Sciatic nerve (tissue), 2 donors: Measurements from ENCODE around the gene CEP192. TPM values are rescaled to one million over a fixed set of nuclear protein-coding genes. Genes with fewer than 3 reads are reported as not detected.
"Not testable (repeated sequence)": the region's sequence is repeated elsewhere in the genome, so short reads cannot be mapped to it uniquely, and the experiment has no call there.

Experiments used
- ATAC-seq: fragments of 200-7000 bp; cut with Tn5 transposase; one replicate; pipeline ENCODE4 v1.9.1; 2020; ENCODE audit warnings: mild to moderate bottlenecking, moderate library complexity
- DNase-seq: peaks from one replicate; pipeline ENCODE4 v3.0.0-alpha.2; 2020; ENCODE audit warnings: low spot score
- intact Hi-C: fragments of 100-400 bp; cut with DNase I; formaldehyde crosslinking; loops from one replicate; pipeline ENCODE4 v1.14.2; 2022
- total RNA-seq: library from RNA; stranded (reverse); fragmentation: NEBNext Ultra II Directional; extraction: Animal tissue kit (Norgen Biotek cat#: 25700); gene quantifications from one replicate; pipeline ENCODE4 v1.2.1, GENCODE V29; 2021
- donor health status: DM: no; HTN: no; CAD: no.
- donor health status: DM: no; HTN: no; CAD: no.

Gene CEP192
- total RNA-seq, 1 donor from 2014 or later: 37.8 TPM

- DNase-seq, ATAC-seq, intact Hi-C loops: not testable (repeated sequence)
Measured at GRCh38 chr18:12980065-12980464, 11.1 kb upstream of the CEP192 start.

GRCh38 chr18:12989397-12990122 is 1.6 kb upstream of the CEP192 start:
- no peak for ATAC-seq
- DNase-seq: no peak
- intact Hi-C loops: no loop called here

GRCh38 chr18:12990123-12990475 is 1.1 kb upstream of the CEP192 start:
- DNase-seq (no peak), ATAC-seq (no peak)
- intact Hi-C loops: no loop called here

- no peak for DNase-seq
- ATAC-seq: peak; percentile 3
- intact Hi-C loops: no loop called here
Measured at GRCh38 chr18:12990641-12990966, 558 bp upstream of the CEP192 start.

GRCh38 chr18:12991821-12992179 is 638 bp downstream of the CEP192 start:
- ATAC-seq (no peak), DNase-seq (no peak)
- intact Hi-C loops: no loop called here

GRCh38 chr18:12993439-12993838 is 2.3 kb downstream of the CEP192 start:
- ATAC-seq (no peak), DNase-seq (no peak)
- intact Hi-C loops: no loop called here

- no peak for ATAC-seq
- DNase-seq: no peak
- intact Hi-C loops: no loop called here
Measured at GRCh38 chr18:12995424-12995823, 4.3 kb downstream of the CEP192 start.

GRCh38 chr18:12995952-12996477 is 4.9 kb downstream of the CEP192 start:
- no peak for ATAC-seq
- intact Hi-C loops: no loop called here
- DNase-seq: no peak

GRCh38 chr18:12996661-12997292 is 5.6 kb downstream of the CEP192 start:
- intact Hi-C loops: no loop called here
- DNase-seq: no peak
- ATAC-seq: no peak

- intact Hi-C loops, ATAC-seq, DNase-seq: not testable (repeated sequence)
Measured at GRCh38 chr18:12997330-12997729, 6.2 kb downstream of the CEP192 start.

GRCh38 chr18:12998332-12999060 is 7.3 kb downstream of the CEP192 start:
- ATAC-seq (no peak), DNase-seq (no peak)
- intact Hi-C loops: no loop called here

- DNase-seq: no peak
- intact Hi-C loops: no loop called here
- ATAC-seq: peak; percentile 55
Measured at GRCh38 chr18:13003466-13003896, 12.3 kb downstream of the CEP192 start.

GRCh38 chr18:13004396-13004795 is 13.2 kb downstream of the CEP192 start:
- DNase-seq: no peak
- no peak for ATAC-seq
- intact Hi-C loops: no loop called here

GRCh38 chr18:13005289-13005688 is 14.1 kb downstream of the CEP192 start:
- ATAC-seq (no peak), DNase-seq (no peak)
- intact Hi-C loops: no loop called here

GRCh38 chr18:13006531-13007247 is 15.5 kb downstream of the CEP192 start:
- DNase-seq (no peak), ATAC-seq (no peak)
- intact Hi-C loops: no loop called here

GRCh38 chr18:13007248-13007560 is 16.0 kb downstream of the CEP192 start:
- no peak for ATAC-seq
- intact Hi-C loops: no loop called here

GRCh38 chr18:13011719-13012118 is 20.6 kb downstream of the CEP192 start:
- no peak for ATAC-seq
- no peak for DNase-seq
- intact Hi-C loops: no loop called here

More at GRCh38 chr18:13007248-13007560, 16.0 kb downstream of the CEP192 start:
- no peak for DNase-seq

GRCh38 chr18:13014232-13014631 is 23.1 kb downstream of the CEP192 start:
- ATAC-seq: no peak

GRCh38 chr18:13014818-13015217 is 23.7 kb downstream of the CEP192 start:
- intact Hi-C loops: no loop called here
- ATAC-seq: no peak
- no peak for DNase-seq

More at GRCh38 chr18:13014232-13014631, 23.1 kb downstream of the CEP192 start:
- DNase-seq: no peak
- intact Hi-C loops: no loop called here
